Measurements from ENCODE around the gene ZNF385B.
"Not testable (repeated sequence)": the region's sequence is repeated elsewhere in the genome, so short reads cannot be mapped to it uniquely, and the experiment has no call there.

ZNF385B gene

DNA sequence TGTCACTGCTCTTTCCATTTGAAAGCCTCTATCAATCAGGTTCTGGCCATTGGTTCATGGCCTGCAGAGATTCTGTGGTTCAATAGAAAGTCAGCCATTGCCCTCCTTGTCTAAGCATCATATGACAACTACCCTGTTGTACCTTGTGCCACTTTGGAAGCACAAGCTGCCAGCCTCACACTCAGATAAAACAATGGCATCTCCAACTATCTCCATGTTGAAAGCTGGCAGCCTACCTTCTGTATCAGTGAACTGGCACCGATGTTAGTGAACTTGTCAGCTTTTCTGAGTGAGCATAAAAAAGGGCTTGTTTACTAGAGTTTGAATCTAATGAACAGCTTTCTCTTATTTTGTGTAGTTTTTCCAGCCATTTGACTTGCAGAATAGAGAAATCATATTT lies 393.5 kb downstream of the ZNF385B start:
- H2AFZ ChIP-seq (ENCODE audit: low read depth, low read length), result no peak overlapping the region

DNA sequence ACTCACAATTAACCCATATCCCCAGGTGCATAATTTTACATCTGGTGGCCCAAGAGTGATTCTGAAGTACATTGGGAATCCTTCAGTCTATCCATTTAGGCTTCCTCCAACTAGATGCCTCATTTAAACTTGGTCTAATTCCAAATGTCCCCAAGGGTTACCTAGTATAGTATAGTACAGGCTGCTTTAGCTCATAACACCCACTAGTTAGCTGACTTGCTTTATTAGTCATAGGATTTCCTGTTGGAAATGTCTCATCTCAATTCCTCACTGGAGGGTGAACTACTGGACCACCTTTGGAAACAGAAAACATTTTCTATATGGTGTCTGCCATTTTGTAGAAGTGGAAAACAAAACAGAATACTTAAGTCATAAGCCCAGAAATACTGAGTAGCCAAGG lies 394.3 kb downstream of the ZNF385B start:
- H3K4me3 ChIP-seq (ENCODE audit: low read length), result no peak overlapping the region
- H3K27me3 ChIP-seq (ENCODE audit: low read depth, low read length), result no peaks in the 10 kb centered on the region
- H3K9ac ChIP-seq (ENCODE audit: low read length), result no peak overlapping the region
- no peak overlapping the region for H3K4me2 ChIP-seq (ENCODE audit: low read length)
- TF ChIP-seq EZH2phosphoT487 (IDR thresholded peaks at IDR 0.05; ENCODE audit: low read depth), result no peak
- TF ChIP-seq, protein P1, sequence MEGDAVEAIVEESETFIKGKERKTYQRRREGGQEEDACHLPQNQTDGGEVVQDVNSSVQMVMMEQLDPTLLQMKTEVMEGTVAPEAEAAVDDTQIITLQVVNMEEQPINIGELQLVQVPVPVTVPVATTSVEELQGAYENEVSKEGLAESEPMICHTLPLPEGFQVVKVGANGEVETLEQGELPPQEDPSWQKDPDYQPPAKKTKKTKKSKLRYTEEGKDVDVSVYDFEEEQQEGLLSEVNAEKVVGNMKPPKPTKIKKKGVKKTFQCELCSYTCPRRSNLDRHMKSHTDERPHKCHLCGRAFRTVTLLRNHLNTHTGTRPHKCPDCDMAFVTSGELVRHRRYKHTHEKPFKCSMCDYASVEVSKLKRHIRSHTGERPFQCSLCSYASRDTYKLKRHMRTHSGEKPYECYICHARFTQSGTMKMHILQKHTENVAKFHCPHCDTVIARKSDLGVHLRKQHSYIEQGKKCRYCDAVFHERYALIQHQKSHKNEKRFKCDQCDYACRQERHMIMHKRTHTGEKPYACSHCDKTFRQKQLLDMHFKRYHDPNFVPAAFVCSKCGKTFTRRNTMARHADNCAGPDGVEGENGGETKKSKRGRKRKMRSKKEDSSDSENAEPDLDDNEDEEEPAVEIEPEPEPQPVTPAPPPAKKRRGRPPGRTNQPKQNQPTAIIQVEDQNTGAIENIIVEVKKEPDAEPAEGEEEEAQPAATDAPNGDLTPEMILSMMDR (IDR thresholded peaks at IDR 0.05; ENCODE audit: low read depth, low read length), result no peak
- no peaks in the 10 kb centered on the region for H3K9me3 ChIP-seq (ENCODE audit: insufficient read depth, low read length)
- H2AFZ ChIP-seq (ENCODE audit: low read depth, low read length), result no peak overlapping the region
- H3K79me2 ChIP-seq (ENCODE audit: low read length), result no peaks in the 10 kb centered on the region
- H3K4me1 ChIP-seq (ENCODE audit: low read length), result no peaks in the 10 kb centered on the region
- no peaks in the 10 kb centered on the region for H3K36me3 ChIP-seq (replicated peaks; ENCODE audit: low read depth, low read length)
- no peaks in the 10 kb centered on the region for H4K20me1 ChIP-seq (ENCODE audit: insufficient read depth, low read length)
- H3K27ac ChIP-seq (ENCODE audit: low read length), result no peak overlapping the region

More for the DNA sequence above, 393.5 kb downstream of the ZNF385B start:
- Histone ChIP-seq H3K36me3 (replicated peaks; ENCODE audit: low read depth, low read length) (no peaks in the 10 kb centered on the region), H3K9me3 (ENCODE audit: insufficient read depth, low read length) (no peaks in the 10 kb centered on the region), H3K79me2 (ENCODE audit: low read length) (no peaks in the 10 kb centered on the region), H3K27ac (ENCODE audit: low read length) (no peak overlapping the region), H3K4me2 (ENCODE audit: low read length) (no peak overlapping the region), H3K4me1 (ENCODE audit: low read length) (no peaks in the 10 kb centered on the region), H3K9ac (ENCODE audit: low read length) (no peak overlapping the region), H3K27me3 (ENCODE audit: low read depth, low read length) (no peaks in the 10 kb centered on the region), H3K4me3 (ENCODE audit: low read length) (no peak overlapping the region), H4K20me1 (ENCODE audit: insufficient read depth, low read length) (no peaks in the 10 kb centered on the region)
- TF ChIP-seq EZH2phosphoT487 (IDR thresholded peaks at IDR 0.05; ENCODE audit: low read depth), result no peak
- TF ChIP-seq, protein P1 (IDR thresholded peaks at IDR 0.05; ENCODE audit: low read depth, low read length), result no peak

DNA sequence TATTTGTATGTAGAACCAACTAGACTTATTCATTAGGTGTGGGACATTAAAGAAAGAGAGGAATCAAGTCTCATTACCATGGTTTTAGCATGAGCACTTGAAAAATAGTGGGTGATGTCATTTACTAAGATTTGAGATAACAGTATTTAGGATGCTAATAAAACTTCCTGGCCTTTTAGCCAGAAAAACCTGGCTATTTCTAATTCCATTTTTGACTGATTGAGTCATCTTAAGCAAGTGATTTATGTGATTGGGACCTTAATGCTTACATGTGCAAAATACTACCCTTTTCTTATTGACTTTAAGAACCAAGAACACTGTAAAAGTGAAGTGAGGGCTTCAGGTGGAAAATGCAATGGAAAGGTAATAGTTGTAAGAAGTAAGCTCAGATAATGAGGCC lies 400.0 kb downstream of the ZNF385B start:
- Histone ChIP-seq H3K79me2 (ENCODE audit: low read length) (no peaks in the 10 kb centered on the region), H3K9ac (ENCODE audit: low read length) (no peak overlapping the region), H3K4me3 (ENCODE audit: low read length) (no peak overlapping the region), H3K27me3 (ENCODE audit: low read depth, low read length) (no peaks in the 10 kb centered on the region), H3K27ac (ENCODE audit: low read length) (no peak overlapping the region), H3K4me2 (ENCODE audit: low read length) (no peak overlapping the region), H2AFZ (ENCODE audit: low read depth, low read length) (no peak overlapping the region), H3K9me3 (ENCODE audit: insufficient read depth, low read length) (peaks cover 3% of the 10 kb centered on the region; the same call in 1 of the 2 replicates), H3K4me1 (ENCODE audit: low read length) (peaks cover 3% of the 10 kb centered on the region; the same call in 1 of the 2 replicates), H3K36me3 (replicated peaks; ENCODE audit: low read depth, low read length) (no peaks in the 10 kb centered on the region), H4K20me1 (ENCODE audit: insufficient read depth, low read length) (no peaks in the 10 kb centered on the region)
- TF ChIP-seq EZH2phosphoT487 (IDR thresholded peaks at IDR 0.05; ENCODE audit: low read depth), result no peak
- TF ChIP-seq, protein P1 (IDR thresholded peaks at IDR 0.05; ENCODE audit: low read depth, low read length), result no peak

DNA sequence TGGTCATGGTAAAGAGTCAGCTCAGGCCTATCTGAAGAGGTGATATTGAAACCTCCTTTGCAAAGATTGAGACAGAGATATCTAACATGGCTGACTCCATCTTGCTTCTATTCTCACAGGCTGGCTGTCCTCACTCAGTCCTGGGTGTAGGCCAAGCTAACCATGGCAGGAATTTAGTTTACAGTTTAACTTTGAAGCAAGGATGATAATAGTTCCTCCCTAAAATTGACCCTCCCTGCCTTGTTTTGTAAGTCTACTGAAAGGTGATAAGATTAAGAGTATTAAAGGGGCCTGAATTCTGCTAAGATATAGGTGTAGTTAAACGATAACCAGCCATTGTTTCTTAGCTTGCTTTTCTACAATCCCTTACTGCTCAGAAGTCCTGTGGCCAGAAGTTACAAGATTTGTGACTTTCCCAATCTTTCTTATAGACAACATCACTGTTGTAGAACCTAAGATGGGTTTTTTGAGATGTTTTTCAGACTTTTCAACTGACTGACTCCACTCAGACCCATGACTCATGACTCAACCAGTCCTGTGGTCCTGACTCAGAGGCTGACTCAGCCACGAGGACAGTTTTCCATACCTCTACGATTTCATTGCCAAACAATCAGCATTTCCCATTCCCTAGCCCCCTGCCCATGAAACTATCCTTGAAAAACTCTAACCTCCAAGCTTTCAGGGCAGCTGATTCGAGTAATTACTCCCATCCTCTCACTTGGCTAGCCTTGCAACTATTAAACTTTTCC lies 401.1 kb downstream of the ZNF385B start:
- H3K4me2 ChIP-seq (ENCODE audit: low read length), result no peak overlapping the region
- H3K27ac ChIP-seq (ENCODE audit: low read length), result no peak overlapping the region
- H2AFZ ChIP-seq (ENCODE audit: low read depth, low read length), result no peak overlapping the region; the same call in 1 of the 2 replicates
- peaks cover 3% of the 10 kb centered on the region; the same call in 1 of the 2 replicates for H3K9me3 ChIP-seq (ENCODE audit: insufficient read depth, low read length)
- no peaks in the 10 kb centered on the region for H4K20me1 ChIP-seq (ENCODE audit: insufficient read depth, low read length)
- no peaks in the 10 kb centered on the region for H3K27me3 ChIP-seq (ENCODE audit: low read depth, low read length)
- no peak overlapping the region for H3K4me3 ChIP-seq (ENCODE audit: low read length)
- H3K36me3 ChIP-seq (replicated peaks; ENCODE audit: low read depth, low read length), result no peaks in the 10 kb centered on the region
- TF ChIP-seq, protein P1 (IDR thresholded peaks at IDR 0.05; ENCODE audit: low read depth, low read length), result no peak
- TF ChIP-seq EZH2phosphoT487 (IDR thresholded peaks at IDR 0.05; ENCODE audit: low read depth), result no peak
- H3K9ac ChIP-seq (ENCODE audit: low read length), result no peak overlapping the region
- no peaks in the 10 kb centered on the region for H3K79me2 ChIP-seq (ENCODE audit: low read length)
- H3K4me1 ChIP-seq (ENCODE audit: low read length), result peaks cover 3% of the 10 kb centered on the region; the same call in 1 of the 2 replicates

DNA sequence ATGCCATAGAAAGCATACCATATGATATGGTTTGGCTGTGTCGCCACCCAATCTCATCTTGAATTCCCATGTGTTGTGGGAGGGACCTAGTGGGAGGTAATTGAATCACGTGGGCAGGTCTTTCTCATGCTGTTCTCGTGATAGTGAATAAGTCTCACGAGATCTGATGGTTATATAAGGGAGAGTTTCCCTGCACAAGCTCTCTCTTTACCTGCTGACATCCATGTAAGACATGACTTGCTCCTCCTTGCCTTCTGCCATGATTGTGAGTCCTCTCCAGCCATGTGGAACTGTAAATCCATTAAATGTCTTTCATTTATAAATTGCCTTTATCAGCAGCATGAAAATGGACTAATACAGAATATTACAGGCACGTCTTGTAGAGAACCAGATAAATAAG lies 403.3 kb downstream of the ZNF385B start:
- not testable (repeated sequence) for H3K27ac ChIP-seq (ENCODE audit: low read length); H3K4me3 ChIP-seq (ENCODE audit: low read length); H3K9ac ChIP-seq (ENCODE audit: low read length); H3K4me1 ChIP-seq (ENCODE audit: low read length); H3K36me3 ChIP-seq (replicated peaks; ENCODE audit: low read depth, low read length); H4K20me1 ChIP-seq (ENCODE audit: insufficient read depth, low read length); H3K27me3 ChIP-seq (ENCODE audit: low read depth, low read length); H3K9me3 ChIP-seq (ENCODE audit: insufficient read depth, low read length); H3K4me2 ChIP-seq (ENCODE audit: low read length); H2AFZ ChIP-seq (ENCODE audit: low read depth, low read length); H3K79me2 ChIP-seq (ENCODE audit: low read length)
